OCI-LY7 (cell line): ENCODE measurements around the gene DEPDC7. TPM values are rescaled to one million over a fixed set of nuclear protein-coding genes. Genes with fewer than 3 reads are reported as not detected.

ENCODE experiments used
- BruUV-seq: library from RNA; stranded (reverse); fragments of 400-500 nt; replicated peaks from 2 replicates; lab custom pipeline; 2021; lab: Mats Ljungman, UMichigan
- CTCF ChIA-PET: fragments of 300-600 bp; sonication (Branson Sonifier 250); formaldehyde crosslinking; loops from one replicate; lab custom pipeline; 2022; ENCODE audit warnings: antibody characterized with exemption; ENCODE audit not compliant: unreplicated experiment; lab: Charles Lee
- POLR2A ChIA-PET: fragments of 300-600 bp; sonication (Branson Sonifier 250); formaldehyde crosslinking; loops from one replicate; lab custom pipeline; 2022; ENCODE audit warnings: antibody characterized with exemption; lab: Charles Lee
- DNase-seq: peaks from one replicate; pipeline ENCODE4 v3.0.0-alpha.2; 2015; ENCODE audit warnings: low spot score
- H2AFZ ChIP-seq: fragments of 200-600 bp; sonication (generic), shearing (Covaris generic); 2 replicates; pipeline ENCODE4 v1.6.1; 2014; ENCODE audit warnings: mild to moderate bottlenecking, antibody characterized with exemption, low read length, moderate library complexity
- H3K27ac ChIP-seq: fragments of 200-600 bp; sonication (generic); 2 replicates; pipeline ENCODE4 v1.5.1; 2014; ENCODE audit warnings: mixed run types, low read depth, mild to moderate bottlenecking, moderate library complexity, low read length, inconsistent platforms; ENCODE audit not compliant: poor library complexity, severe bottlenecking
- H3K36me3 ChIP-seq: fragments of 200-600 bp; sonication (generic); 2 replicates; pipeline ENCODE4 v1.6.1; 2014; ENCODE audit warnings: mild to moderate bottlenecking, antibody characterized with exemption, low read length, moderate library complexity, mixed read lengths; ENCODE audit not compliant: insufficient read depth
- H3K4me1 ChIP-seq: fragments of 200-600 bp; sonication (generic); 2 replicates; pipeline ENCODE4 v1.5.1; 2014; ENCODE audit warnings: mild to moderate bottlenecking, low read length; ENCODE audit not compliant: insufficient read depth, poor library complexity, severe bottlenecking
- H3K4me2 ChIP-seq: fragments of 200-600 bp; sonication (generic); 2 replicates; pipeline ENCODE4 v1.6.1; 2014; ENCODE audit warnings: mild to moderate bottlenecking, low read length
- H3K4me3 ChIP-seq: fragments of 200-600 bp; sonication (generic); 2 replicates; pipeline ENCODE4 v1.5.1; 2014; ENCODE audit warnings: mild to moderate bottlenecking, low read depth, low read length; ENCODE audit not compliant: poor library complexity, severe bottlenecking
- H3K79me2 ChIP-seq: fragments of 200-600 bp; sonication (generic); 2 replicates; pipeline ENCODE4 v1.6.1; 2016; ENCODE audit warnings: low read depth, mild to moderate bottlenecking, low read length, moderate library complexity, mixed read lengths; ENCODE audit not compliant: insufficient read depth
- H3K9me2 ChIP-seq: fragments of 200-600 bp; sonication (generic); 2 replicates; pipeline ENCODE4 v1.6.1; 2016; ENCODE audit warnings: mild to moderate bottlenecking, low read length, mixed read lengths; ENCODE audit not compliant: insufficient read depth
- H3K9me3 ChIP-seq: fragments of 200-600 bp; sonication (generic); 2 replicates; pipeline ENCODE4 v1.6.1; 2014; ENCODE audit warnings: mild to moderate bottlenecking, mixed run types, low read length, mixed read lengths
- H4K20me1 ChIP-seq: fragments of 200-600 bp; sonication (generic); 2 replicates; pipeline ENCODE4 v1.6.1; 2014; ENCODE audit warnings: mild to moderate bottlenecking, antibody characterized with exemption, low read length, moderate library complexity, mixed read lengths; ENCODE audit not compliant: insufficient read depth
- CTCF ChIP-seq: fragments of 200-600 bp; sonication (generic); conservative IDR thresholded peaks from 2 replicates; pipeline ENCODE4 v1.5.1; 2014; ENCODE audit warnings: mild to moderate bottlenecking, antibody characterized with exemption, low read length, moderate library complexity, mixed read lengths
- EZH2phosphoT487 ChIP-seq: fragments of 200-600 bp; sonication (generic); IDR thresholded peaks from 2 replicates; pipeline ENCODE4 v1.6.1; 2018; ENCODE audit warnings: low read depth, borderline replicate concordance, mild to moderate bottlenecking, mixed run types, antibody characterized with exemption, low read length, moderate library complexity, mixed read lengths
- intact Hi-C: fragments of 100-400 bp; cut with micrococcal nuclease; formaldehyde crosslinking; loops from one replicate; pipeline ENCODE4 v1.10.0; 2022; ENCODE audit not compliant: unreplicated experiment
- total RNA-seq, 2 experiments: library from RNA; depleted of rRNA in 1 of 2; stranded (reverse); fragments of >200 nt in 1 of 2; shearing (Covaris generic) in 1 of 2; gene quantifications; 2 replicates each; pipeline ENCODE4 v1.2.3, GENCODE V29; 2014 to 2022

The DEPDC7 gene
- total RNA-seq, 2 experiments from 2014 or later = 0.66 to 1.5 TPM

- peak within 1 kb of the TSS; percentile 88 for H3K4me3 ChIP-seq
- H3K4me2 ChIP-seq = peak within 1 kb of the TSS; percentile 82
- POLR2A ChIA-PET = interaction anchor here (0.6 to 3.1 kb wide), 16 partner anchors 11 to 1399 kb away, joined by 3 to 19 read pairs (median 3); partner anchors contain the start of genes CAT and DEPDC7
Measured at GRCh38 chr11:33039274-33040032, 23.8 kb downstream of the DEPDC7 start, which contains the start of gene TCP11L1. Gene TCP11L1 (plus strand): TSS chr11:33039572. CDS start chr11:33043774, 4,202 bp downstream.

DNA sequence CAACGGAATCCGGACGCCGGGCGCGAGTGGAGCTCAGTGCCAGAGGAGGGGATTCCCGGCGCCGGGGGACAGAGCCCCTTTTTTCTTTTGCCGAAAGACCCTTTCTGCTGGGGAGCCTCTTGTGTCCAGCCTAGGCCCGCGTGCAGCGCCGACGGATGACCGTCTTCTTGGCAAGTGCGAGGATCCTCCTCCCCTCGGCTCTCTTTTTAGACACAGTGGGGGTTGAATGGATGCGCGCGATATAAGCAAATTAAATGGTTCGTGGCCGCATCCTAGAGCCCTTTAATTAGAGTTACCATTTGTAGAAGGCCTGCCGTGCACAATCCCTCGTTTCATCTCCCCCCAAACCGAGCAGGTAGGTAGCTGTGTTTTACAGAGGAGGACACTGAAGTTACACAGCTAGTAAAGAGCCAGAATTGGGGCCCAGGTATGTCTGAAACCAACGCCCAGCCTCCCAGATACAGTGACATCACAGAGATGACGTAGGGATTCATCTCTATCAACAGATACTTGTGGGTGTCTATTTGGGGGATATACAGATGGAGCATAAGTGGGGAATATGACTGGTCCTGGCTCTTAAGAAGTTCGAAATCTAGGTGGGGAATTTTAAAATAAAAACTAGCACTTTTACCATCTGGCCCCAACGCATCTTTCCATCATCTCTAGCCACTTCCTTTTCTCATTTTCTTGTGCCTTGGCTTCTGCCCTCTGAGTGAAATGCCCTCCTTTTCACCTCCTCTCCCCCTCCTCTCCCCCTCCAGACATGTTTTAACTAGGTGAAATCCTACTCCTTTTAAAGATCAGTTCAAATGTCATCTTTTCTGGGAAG, 24.6 kb downstream of the DEPDC7 start:
- ChIA-PET POLR2A (interaction anchor here (0.6 to 3.1 kb wide), 12 partner anchors 12 to 1398 kb away, joined by 3 to 19 read pairs (median 3); partner anchors contain the start of genes CAT and DEPDC7), CTCF (interaction anchor here (0.6 kb wide), 1 partner anchor 15 kb away, joined by 4 read pairs; no protein-coding TSS in a partner anchor)
- no TSS peak for BruUV-seq
- Histone ChIP-seq H3K9me3 (no peaks in the 10 kb centered on the region), H3K4me2 (peak overlapping the region; percentile 82), H3K4me1 (peaks cover 12% of the 10 kb centered on the region), H3K4me3 (peak overlapping the region; percentile 88), H3K27ac (peak overlapping the region; percentile 69), H2AFZ (peak overlapping the region; percentile 94), H3K36me3 (peaks cover 20% of the 10 kb centered on the region), H3K9me2 (no peaks in the 10 kb centered on the region), H4K20me1 (no peaks in the 10 kb centered on the region), H3K79me2 (peaks cover 5% of the 10 kb centered on the region; the same call in 1 of the 2 replicates)
- intact Hi-C loops = no loop called here
- DNase-seq = peak; percentile 51
- TF ChIP-seq CTCF = no peak
- TF ChIP-seq EZH2phosphoT487 = no peak

More at GRCh38 chr11:33039274-33040032, 23.8 kb downstream of the DEPDC7 start, which contains the start of gene TCP11L1:
- intact Hi-C loops = loop anchor here (10.0 kb wide), 1 partner anchor 145 kb away; the partner anchor contains the start of gene QSER1
- H2AFZ ChIP-seq = peak within 1 kb of the TSS; percentile 94
- peak; percentile 89 for DNase-seq
- CTCF ChIA-PET = interaction anchor here (0.6 to 1.2 kb wide), 2 partner anchors 15 to 25 kb away, joined by 3 to 4 read pairs; no protein-coding TSS in a partner anchor
- no peaks in the 10 kb centered on the region for H3K9me3 ChIP-seq
- TF ChIP-seq EZH2phosphoT487 (no peak), CTCF (no peak)
- H3K4me1 ChIP-seq = peaks cover 12% of the 10 kb centered on the region
- BruUV-seq = no TSS peak
- H3K9me2 ChIP-seq = no peaks in the 10 kb centered on the region
- peak within 1 kb of the TSS; percentile 69 for H3K27ac ChIP-seq
- H3K79me2 ChIP-seq = peaks cover 5% of the 10 kb centered on the region; the same call in 1 of the 2 replicates
- no peaks in the 10 kb centered on the region for H4K20me1 ChIP-seq
- peaks cover 12% of the 10 kb centered on the region for H3K36me3 ChIP-seq
